Nephron (organoid): ENCODE data around the gene MED27.

Experiments used
- H3K27ac Mint-ChIP-seq, 3 experiments: 2 replicates each; pipeline ENCODE4 v1.8.0; 2020; ENCODE audit warnings: mixed read lengths in 3 of 3, mild to moderate bottlenecking in 2 of 3, moderate library complexity in 1 of 3
- H3K27me3 Mint-ChIP-seq: 2 replicates; pipeline ENCODE4 v1.8.0; 2021; ENCODE audit warnings: low read depth, mild to moderate bottlenecking, moderate library complexity, mixed read lengths
- H3K36me3 Mint-ChIP-seq: 2 replicates; pipeline ENCODE4 v1.8.0; 2020; ENCODE audit warnings: low read depth, mixed read lengths
- H3K4me1 Mint-ChIP-seq: 2 replicates; pipeline ENCODE4 v1.8.0; 2020; ENCODE audit warnings: mixed read lengths
- H3K4me3 Mint-ChIP-seq, 3 experiments: 2 replicates each; pipeline ENCODE4 v1.8.0; 2020; ENCODE audit warnings: mild to moderate bottlenecking in 3 of 3, mixed read lengths in 3 of 3, moderate library complexity in 2 of 3
- H3K9me3 Mint-ChIP-seq: 2 replicates; pipeline ENCODE4 v1.8.0; 2020; ENCODE audit warnings: mixed read lengths
- TF ChIP-seq, protein P1 (sequence below), 3 experiments: fragments of 200-600 bp; sonication (generic); IDR thresholded peaks; one replicate each; pipeline ENCODE4 v1.5.0; 2021; ENCODE audit warnings: antibody characterized with exemption in 3 of 3; ENCODE audit not compliant: unreplicated experiment in 3 of 3

Gene MED27

DNA sequence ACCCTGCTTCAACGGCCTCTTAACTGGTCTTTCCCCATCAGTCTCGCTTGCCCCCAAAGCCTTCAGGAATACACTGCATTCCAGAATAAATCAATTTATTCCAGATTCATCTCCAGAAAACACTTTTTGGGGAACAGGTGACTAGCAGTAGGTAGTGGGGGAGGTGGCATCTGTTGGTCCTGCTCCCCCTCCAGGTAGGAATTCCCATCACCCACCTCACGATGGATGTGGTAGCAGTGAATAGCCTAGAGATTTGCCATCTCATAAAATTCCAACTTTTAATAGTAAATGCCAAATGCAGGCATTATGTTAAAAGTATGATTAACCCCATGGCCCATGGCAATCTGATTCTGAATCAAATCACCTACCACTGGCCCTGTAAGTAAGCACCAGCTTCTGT, 142.7 kb downstream of the MED27 start:
- Mint-ChIP-seq H3K9me3 (peaks cover 19% of the 10 kb centered on the region), H3K4me1 (no peaks in the 10 kb centered on the region), H3K27ac (no peak overlapping the region), H3K4me3 (no peak overlapping the region), H3K27me3 (no peaks in the 10 kb centered on the region), H3K36me3 (peaks cover 56% of the 10 kb centered on the region)
- TF ChIP-seq, protein P1, sequence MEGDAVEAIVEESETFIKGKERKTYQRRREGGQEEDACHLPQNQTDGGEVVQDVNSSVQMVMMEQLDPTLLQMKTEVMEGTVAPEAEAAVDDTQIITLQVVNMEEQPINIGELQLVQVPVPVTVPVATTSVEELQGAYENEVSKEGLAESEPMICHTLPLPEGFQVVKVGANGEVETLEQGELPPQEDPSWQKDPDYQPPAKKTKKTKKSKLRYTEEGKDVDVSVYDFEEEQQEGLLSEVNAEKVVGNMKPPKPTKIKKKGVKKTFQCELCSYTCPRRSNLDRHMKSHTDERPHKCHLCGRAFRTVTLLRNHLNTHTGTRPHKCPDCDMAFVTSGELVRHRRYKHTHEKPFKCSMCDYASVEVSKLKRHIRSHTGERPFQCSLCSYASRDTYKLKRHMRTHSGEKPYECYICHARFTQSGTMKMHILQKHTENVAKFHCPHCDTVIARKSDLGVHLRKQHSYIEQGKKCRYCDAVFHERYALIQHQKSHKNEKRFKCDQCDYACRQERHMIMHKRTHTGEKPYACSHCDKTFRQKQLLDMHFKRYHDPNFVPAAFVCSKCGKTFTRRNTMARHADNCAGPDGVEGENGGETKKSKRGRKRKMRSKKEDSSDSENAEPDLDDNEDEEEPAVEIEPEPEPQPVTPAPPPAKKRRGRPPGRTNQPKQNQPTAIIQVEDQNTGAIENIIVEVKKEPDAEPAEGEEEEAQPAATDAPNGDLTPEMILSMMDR (IDR thresholded peaks at IDR 0.05; ENCODE audit: unreplicated experiment in 3 of 3), result no peak

- Mint-ChIP-seq H3K4me3 (no peak overlapping the region), H3K9me3 (peaks cover 23% of the 10 kb centered on the region), H3K4me1 (no peaks in the 10 kb centered on the region), H3K27me3 (no peaks in the 10 kb centered on the region), H3K36me3 (peaks cover 66% of the 10 kb centered on the region), H3K27ac (no peak overlapping the region)
- TF ChIP-seq, protein P1 (IDR thresholded peaks at IDR 0.05; ENCODE audit: unreplicated experiment in 3 of 3), result no peak
These were observed 145.0 kb downstream of the MED27 start for GRCh38 chr9:131934673-131935072.

DNA sequence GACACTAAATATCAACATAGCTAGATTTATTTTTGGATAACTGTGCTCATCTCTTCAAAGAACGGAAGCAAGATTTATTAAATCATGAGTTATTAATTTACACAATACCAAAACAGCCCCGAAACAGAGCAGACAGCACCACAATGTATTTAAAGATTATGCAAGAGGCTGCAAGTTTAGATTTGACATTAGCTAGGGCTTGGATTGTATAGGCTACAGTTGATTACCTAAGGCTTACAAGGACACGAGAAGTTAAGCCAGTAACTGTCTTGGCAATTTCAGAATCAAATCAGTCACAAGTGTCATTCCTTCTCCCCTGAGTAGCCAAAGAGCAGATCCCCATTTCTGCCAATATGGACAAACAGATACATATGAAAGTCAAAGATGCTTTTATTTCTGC, 152.6 kb downstream of the MED27 start:
- H3K36me3 Mint-ChIP-seq, result peaks cover 22% of the 10 kb centered on the region
- H3K9me3 Mint-ChIP-seq, result peaks cover 6% of the 10 kb centered on the region
- TF ChIP-seq, protein P1 (IDR thresholded peaks at IDR 0.05; ENCODE audit: unreplicated experiment in 3 of 3), result no peak
- H3K4me3 Mint-ChIP-seq, result no peak overlapping the region
- peaks cover 3% of the 10 kb centered on the region for H3K4me1 Mint-ChIP-seq
- no peak overlapping the region for H3K27ac Mint-ChIP-seq
- H3K27me3 Mint-ChIP-seq, result no peaks in the 10 kb centered on the region

DNA sequence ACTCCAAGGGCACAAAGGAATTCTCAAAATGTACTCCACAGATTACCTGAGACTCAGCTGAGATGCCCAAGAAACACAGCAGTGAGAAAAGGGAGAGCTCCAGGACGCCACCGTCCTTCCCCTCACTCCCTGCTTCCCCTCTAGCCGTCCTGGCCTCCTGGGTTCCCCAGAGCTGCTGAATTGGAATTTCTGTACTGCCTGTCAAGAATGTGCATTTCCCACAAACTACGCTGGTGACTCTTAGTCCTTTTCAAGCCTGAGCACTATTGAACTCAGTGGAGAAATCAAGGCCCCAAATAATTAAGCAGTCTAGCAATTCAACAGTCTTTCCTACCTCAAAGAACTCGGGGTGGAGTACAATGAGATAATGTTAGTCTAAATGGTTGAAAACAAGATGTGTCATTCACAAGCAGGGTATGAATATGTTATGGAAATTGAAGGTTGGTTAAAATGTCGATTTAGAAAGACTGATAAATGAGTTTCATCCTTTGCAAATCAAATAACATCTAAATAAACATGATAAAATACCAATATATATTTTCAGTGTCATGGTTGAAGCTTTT, 153.2 kb downstream of the MED27 start:
- Mint-ChIP-seq H3K9me3 (peaks cover 2% of the 10 kb centered on the region), H3K36me3 (peaks cover 15% of the 10 kb centered on the region), H3K27me3 (no peaks in the 10 kb centered on the region), H3K4me1 (peaks cover 3% of the 10 kb centered on the region), H3K27ac (no peak overlapping the region), H3K4me3 (no peak overlapping the region)
- TF ChIP-seq, protein P1 (IDR thresholded peaks at IDR 0.05; ENCODE audit: unreplicated experiment in 3 of 3), result no peak

- Mint-ChIP-seq H3K4me1 (peaks cover 3% of the 10 kb centered on the region), H3K27me3 (no peaks in the 10 kb centered on the region), H3K27ac (no peak overlapping the region), H3K9me3 (peaks cover 2% of the 10 kb centered on the region), H3K4me3 (no peak overlapping the region), H3K36me3 (peaks cover 19% of the 10 kb centered on the region)
- TF ChIP-seq, protein P1 (IDR thresholded peaks at IDR 0.05; ENCODE audit: unreplicated experiment in 3 of 3), result no peak
These were observed 153.9 kb downstream of the MED27 start for GRCh38 chr9:131925677-131926177.

DNA sequence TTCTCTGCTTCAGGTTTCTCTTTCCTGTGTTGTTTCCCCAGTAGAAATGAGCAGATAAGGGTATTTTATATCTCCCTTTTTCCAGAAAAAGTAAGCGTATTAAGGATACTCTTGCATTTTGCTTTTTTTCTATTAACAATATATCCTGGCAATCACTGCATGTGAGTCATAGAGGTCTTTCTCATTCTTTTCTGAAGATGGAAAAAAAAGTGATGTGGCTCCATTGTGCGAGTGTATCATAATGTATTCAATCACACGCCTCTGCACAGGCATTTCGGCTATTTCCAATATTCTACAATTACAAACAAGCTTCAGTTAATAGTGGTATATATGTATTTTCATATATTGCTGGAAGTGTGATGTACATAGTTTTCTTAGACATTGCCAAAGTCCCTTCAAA, 155.9 kb downstream of the MED27 start:
- Mint-ChIP-seq H3K9me3 (peaks cover 2% of the 10 kb centered on the region), H3K36me3 (peaks cover 21% of the 10 kb centered on the region), H3K27me3 (no peaks in the 10 kb centered on the region), H3K4me1 (peaks cover 8% of the 10 kb centered on the region), H3K4me3 (no peak overlapping the region), H3K27ac (no peak overlapping the region)
- TF ChIP-seq, protein P1 (IDR thresholded peaks at IDR 0.05; ENCODE audit: unreplicated experiment in 3 of 3), result no peak
